ENCODE results near the gene IGSF3.

IGSF3 gene

GRCh38 chr1:116586741-116587143 is 80.8 kb downstream of the IGSF3 start:
- H3K36me3 ChIP-seq (ENCODE audit: control insufficient read depth, insufficient read depth, low read length): peaks cover 26% of the 10 kb centered on the region
- H3K9me3 ChIP-seq (ENCODE audit: control insufficient read depth, insufficient read depth, low read depth, low read length): no peaks in the 10 kb centered on the region
- H3K27me3 ChIP-seq (ENCODE audit: control insufficient read depth, insufficient read depth, low read length): no peaks in the 10 kb centered on the region
- H3K4me3 ChIP-seq (ENCODE audit: low read depth, low read length): no peak overlapping the region
- no peak overlapping the region for H3K27ac ChIP-seq (ENCODE audit: low read depth, low read length)
- no peak overlapping the region for H3K9ac ChIP-seq (ENCODE audit: low read length)
- peaks cover 6% of the 10 kb centered on the region for H3K4me1 ChIP-seq (ENCODE audit: control insufficient read depth, insufficient read depth, low read length)

- Histone ChIP-seq H3K9ac (ENCODE audit: low read length) (no peak overlapping the region), H3K27me3 (ENCODE audit: control insufficient read depth, insufficient read depth, low read length) (no peaks in the 10 kb centered on the region), H3K36me3 (ENCODE audit: control insufficient read depth, insufficient read depth, low read length) (peaks cover 26% of the 10 kb centered on the region), H3K9me3 (ENCODE audit: control insufficient read depth, insufficient read depth, low read depth, low read length) (no peaks in the 10 kb centered on the region), H3K4me1 (ENCODE audit: control insufficient read depth, insufficient read depth, low read length) (peaks cover 6% of the 10 kb centered on the region), H3K4me3 (ENCODE audit: low read depth, low read length) (no peak overlapping the region), H3K27ac (ENCODE audit: low read depth, low read length) (no peak overlapping the region)
These were observed 81.6 kb downstream of the IGSF3 start for GRCh38 chr1:116585886-116586285.

- H3K4me1 ChIP-seq (ENCODE audit: control insufficient read depth, insufficient read depth, low read length): peaks cover under 1% of the 10 kb centered on the region; the same call in 1 of the 2 replicates
- H3K9ac ChIP-seq (ENCODE audit: low read length): no peak overlapping the region
- no peaks in the 10 kb centered on the region for H3K9me3 ChIP-seq (ENCODE audit: control insufficient read depth, insufficient read depth, low read depth, low read length)
- no peaks in the 10 kb centered on the region for H3K27me3 ChIP-seq (ENCODE audit: control insufficient read depth, insufficient read depth, low read length)
- no peak overlapping the region for H3K27ac ChIP-seq (ENCODE audit: low read depth, low read length)
- peaks cover 28% of the 10 kb centered on the region for H3K36me3 ChIP-seq (ENCODE audit: control insufficient read depth, insufficient read depth, low read length)
- no peak overlapping the region for H3K4me3 ChIP-seq (ENCODE audit: low read depth, low read length)
These were observed 86.1 kb downstream of the IGSF3 start for GRCh38 chr1:116581323-116581885.

- Histone ChIP-seq H3K4me1 (ENCODE audit: control insufficient read depth, insufficient read depth, low read length) (no peaks in the 10 kb centered on the region), H3K36me3 (ENCODE audit: control insufficient read depth, insufficient read depth, low read length) (peaks cover 28% of the 10 kb centered on the region), H3K4me3 (ENCODE audit: low read depth, low read length) (no peak overlapping the region), H3K27me3 (ENCODE audit: control insufficient read depth, insufficient read depth, low read length) (no peaks in the 10 kb centered on the region), H3K9ac (ENCODE audit: low read length) (no peak overlapping the region), H3K27ac (ENCODE audit: low read depth, low read length) (no peak overlapping the region), H3K9me3 (ENCODE audit: control insufficient read depth, insufficient read depth, low read depth, low read length) (no peaks in the 10 kb centered on the region)
These were observed 86.8 kb downstream of the IGSF3 start for GRCh38 chr1:116580446-116581322.

- H3K27ac ChIP-seq (ENCODE audit: low read depth, low read length): no peak overlapping the region
- H3K36me3 ChIP-seq (ENCODE audit: control insufficient read depth, insufficient read depth, low read length): peaks cover 21% of the 10 kb centered on the region
- H3K9me3 ChIP-seq (ENCODE audit: control insufficient read depth, insufficient read depth, low read depth, low read length): no peaks in the 10 kb centered on the region
- H3K9ac ChIP-seq (ENCODE audit: low read length): no peak overlapping the region
- no peaks in the 10 kb centered on the region for H3K4me1 ChIP-seq (ENCODE audit: control insufficient read depth, insufficient read depth, low read length)
- no peaks in the 10 kb centered on the region for H3K27me3 ChIP-seq (ENCODE audit: control insufficient read depth, insufficient read depth, low read length)
- no peak overlapping the region for H3K4me3 ChIP-seq (ENCODE audit: low read depth, low read length)
These were observed 88.2 kb downstream of the IGSF3 start for GRCh38 chr1:116579259-116579875.

GRCh38 chr1:116578581-116578980 is 89.0 kb downstream of the IGSF3 start:
- H3K36me3 ChIP-seq (ENCODE audit: control insufficient read depth, insufficient read depth, low read length): peaks cover 19% of the 10 kb centered on the region
- H3K27me3 ChIP-seq (ENCODE audit: control insufficient read depth, insufficient read depth, low read length): no peaks in the 10 kb centered on the region
- no peak overlapping the region for H3K9ac ChIP-seq (ENCODE audit: low read length)
- no peak overlapping the region for H3K27ac ChIP-seq (ENCODE audit: low read depth, low read length)
- H3K4me1 ChIP-seq (ENCODE audit: control insufficient read depth, insufficient read depth, low read length): no peaks in the 10 kb centered on the region
- H3K9me3 ChIP-seq (ENCODE audit: control insufficient read depth, insufficient read depth, low read depth, low read length): no peaks in the 10 kb centered on the region
- H3K4me3 ChIP-seq (ENCODE audit: low read depth, low read length): no peak overlapping the region

- Histone ChIP-seq H3K36me3 (ENCODE audit: control insufficient read depth, insufficient read depth, low read length) (peaks cover 12% of the 10 kb centered on the region; the same call in 1 of the 2 replicates), H3K4me3 (ENCODE audit: low read depth, low read length) (no peak overlapping the region), H3K27ac (ENCODE audit: low read depth, low read length) (no peak overlapping the region), H3K27me3 (ENCODE audit: control insufficient read depth, insufficient read depth, low read length) (no peaks in the 10 kb centered on the region), H3K9ac (ENCODE audit: low read length) (no peak overlapping the region), H3K4me1 (ENCODE audit: control insufficient read depth, insufficient read depth, low read length) (no peaks in the 10 kb centered on the region; the same call in 1 of the 2 replicates), H3K9me3 (ENCODE audit: control insufficient read depth, insufficient read depth, low read depth, low read length) (no peaks in the 10 kb centered on the region)
These were observed 89.7 kb downstream of the IGSF3 start for GRCh38 chr1:116577759-116578314.

GRCh38 chr1:116574581-116575291 is 92.8 kb downstream of the IGSF3 start:
- Histone ChIP-seq H3K4me1 (ENCODE audit: control insufficient read depth, insufficient read depth, low read length) (peaks cover 15% of the 10 kb centered on the region), H3K9ac (ENCODE audit: low read length) (peak overlapping the region; percentile 8), H3K36me3 (ENCODE audit: control insufficient read depth, insufficient read depth, low read length) (peaks cover 8% of the 10 kb centered on the region; the same call in 1 of the 2 replicates), H3K9me3 (ENCODE audit: control insufficient read depth, insufficient read depth, low read depth, low read length) (no peaks in the 10 kb centered on the region), H3K4me3 (ENCODE audit: low read depth, low read length) (no peak overlapping the region), H3K27me3 (ENCODE audit: control insufficient read depth, insufficient read depth, low read length) (peaks cover 9% of the 10 kb centered on the region), H3K27ac (ENCODE audit: low read depth, low read length) (no peak overlapping the region)

- H3K27me3 ChIP-seq (ENCODE audit: control insufficient read depth, insufficient read depth, low read length): peaks cover 9% of the 10 kb centered on the region
- H3K36me3 ChIP-seq (ENCODE audit: control insufficient read depth, insufficient read depth, low read length): 0 out of 2 replicates have a peak, but pooled peaks cover 4% of the 10 kb centered on the region
- no peak overlapping the region for H3K27ac ChIP-seq (ENCODE audit: low read depth, low read length)
- H3K9me3 ChIP-seq (ENCODE audit: control insufficient read depth, insufficient read depth, low read depth, low read length): no peaks in the 10 kb centered on the region
- H3K9ac ChIP-seq (ENCODE audit: low read length): no peak overlapping the region
- H3K4me3 ChIP-seq (ENCODE audit: low read depth, low read length): no peak overlapping the region
- peaks cover 17% of the 10 kb centered on the region for H3K4me1 ChIP-seq (ENCODE audit: control insufficient read depth, insufficient read depth, low read length)
These were observed 94.0 kb downstream of the IGSF3 start for GRCh38 chr1:116573431-116574095.

GRCh38 chr1:116572771-116573430 is 94.6 kb downstream of the IGSF3 start:
- Histone ChIP-seq H3K36me3 (ENCODE audit: control insufficient read depth, insufficient read depth, low read length) (0 out of 2 replicates have a peak, but pooled peaks cover 4% of the 10 kb centered on the region), H3K9ac (ENCODE audit: low read length) (no peak overlapping the region)

More at GRCh38 chr1:116572771-116573430, 94.6 kb downstream of the IGSF3 start:
- H3K4me3 ChIP-seq (ENCODE audit: low read depth, low read length): no peak overlapping the region
- no peak overlapping the region for H3K27ac ChIP-seq (ENCODE audit: low read depth, low read length)
- no peaks in the 10 kb centered on the region for H3K9me3 ChIP-seq (ENCODE audit: control insufficient read depth, insufficient read depth, low read depth, low read length)
- peaks cover 9% of the 10 kb centered on the region for H3K27me3 ChIP-seq (ENCODE audit: control insufficient read depth, insufficient read depth, low read length)
- peaks cover 17% of the 10 kb centered on the region for H3K4me1 ChIP-seq (ENCODE audit: control insufficient read depth, insufficient read depth, low read length)
